BJ (cell line): ENCODE results near the gene RRM2. TPM values are rescaled to one million over a fixed set of nuclear protein-coding genes. Genes with fewer than 3 reads are reported as not detected.

Experiments
- CTCF ChIA-PET: fragments of 350-600 bp; formaldehyde crosslinking; extraction: SDS; loops from one replicate; lab custom pipeline; 2021; ENCODE audit warnings: antibody characterized with exemption, inconsistent platforms; lab: Yijun Ruan, JAX
- POLR2A ChIA-PET: fragments of 300-600 bp; sonication (Branson Sonifier 250); formaldehyde crosslinking; extraction: SDS; loops from one replicate; lab custom pipeline; 2021; ENCODE audit warnings: antibody characterized with exemption; lab: Charles Lee
- DNase-seq: peaks from one replicate; pipeline ENCODE4 v3.0.0-alpha.2; 2011; ENCODE audit warnings: low read depth
- H3K27me3 ChIP-seq: 2 replicates; pipeline ENCODE4 v1.6.0; 2011; ENCODE audit warnings: low read length; ENCODE audit not compliant: control insufficient read depth, insufficient read depth
- H3K36me3 ChIP-seq: 2 replicates; pipeline ENCODE4 v1.5.1; 2011; ENCODE audit warnings: low read length; ENCODE audit not compliant: control insufficient read depth, insufficient read depth
- H3K4me3 ChIP-seq: 2 replicates; pipeline ENCODE4 v1.5.1; 2011; ENCODE audit warnings: low read depth, mild to moderate bottlenecking, control low read depth, low read length
- polyA plus RNA-seq: library from polyadenylated mRNA; depleted of rRNA; stranded (reverse); fragments of >200 nt; gene quantifications from 2 replicates; pipeline ENCODE4 v1.2.3, GENCODE V29; 2011; rRNA removed
- small RNA-seq: library from RNA; depleted of rRNA; stranded (forward); fragments of <200 nt; gene quantifications from one replicate; pipeline ENCODE3, GENCODE V24; 2012; ENCODE audit warnings: low replicate concordance, low read depth; ENCODE audit not compliant: insufficient read length
- TF ChIP-seq, protein P1 (sequence below): IDR thresholded peaks from 2 replicates; pipeline ENCODE4 v1.5.1; 2011; ENCODE audit warnings: low read depth, mild to moderate bottlenecking, control low read depth, inconsistent platforms, low read length, moderate library complexity; ENCODE audit not compliant: insufficient read depth

Gene RRM2
- polyA plus RNA-seq, 1 experiment = 23.5 TPM

DNA sequence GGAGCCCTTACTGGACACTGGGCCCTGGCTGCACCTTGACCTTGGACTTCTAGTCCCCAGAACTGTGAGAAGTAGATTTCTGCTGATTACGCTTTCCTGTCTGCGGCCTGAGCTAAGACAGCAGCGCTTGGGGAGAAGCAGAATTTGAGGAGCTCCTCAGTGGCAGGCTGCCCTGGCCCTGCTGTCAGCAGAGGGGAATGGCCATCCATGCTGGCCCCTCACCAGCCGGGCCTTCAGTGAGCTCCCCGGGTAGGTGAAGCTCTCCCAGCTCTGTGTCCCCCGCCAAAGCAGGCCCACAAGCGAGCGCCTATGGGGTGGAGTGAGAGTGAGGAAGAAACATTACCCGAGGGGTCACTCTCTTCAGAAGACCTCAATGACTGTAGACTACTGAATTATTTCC lies 51.6 kb downstream of the RRM2 start:
- POLR2A ChIA-PET = no interaction called here
- CTCF ChIA-PET = no interaction called here
- TF ChIP-seq, protein P1, sequence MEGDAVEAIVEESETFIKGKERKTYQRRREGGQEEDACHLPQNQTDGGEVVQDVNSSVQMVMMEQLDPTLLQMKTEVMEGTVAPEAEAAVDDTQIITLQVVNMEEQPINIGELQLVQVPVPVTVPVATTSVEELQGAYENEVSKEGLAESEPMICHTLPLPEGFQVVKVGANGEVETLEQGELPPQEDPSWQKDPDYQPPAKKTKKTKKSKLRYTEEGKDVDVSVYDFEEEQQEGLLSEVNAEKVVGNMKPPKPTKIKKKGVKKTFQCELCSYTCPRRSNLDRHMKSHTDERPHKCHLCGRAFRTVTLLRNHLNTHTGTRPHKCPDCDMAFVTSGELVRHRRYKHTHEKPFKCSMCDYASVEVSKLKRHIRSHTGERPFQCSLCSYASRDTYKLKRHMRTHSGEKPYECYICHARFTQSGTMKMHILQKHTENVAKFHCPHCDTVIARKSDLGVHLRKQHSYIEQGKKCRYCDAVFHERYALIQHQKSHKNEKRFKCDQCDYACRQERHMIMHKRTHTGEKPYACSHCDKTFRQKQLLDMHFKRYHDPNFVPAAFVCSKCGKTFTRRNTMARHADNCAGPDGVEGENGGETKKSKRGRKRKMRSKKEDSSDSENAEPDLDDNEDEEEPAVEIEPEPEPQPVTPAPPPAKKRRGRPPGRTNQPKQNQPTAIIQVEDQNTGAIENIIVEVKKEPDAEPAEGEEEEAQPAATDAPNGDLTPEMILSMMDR = no peak

DNA sequence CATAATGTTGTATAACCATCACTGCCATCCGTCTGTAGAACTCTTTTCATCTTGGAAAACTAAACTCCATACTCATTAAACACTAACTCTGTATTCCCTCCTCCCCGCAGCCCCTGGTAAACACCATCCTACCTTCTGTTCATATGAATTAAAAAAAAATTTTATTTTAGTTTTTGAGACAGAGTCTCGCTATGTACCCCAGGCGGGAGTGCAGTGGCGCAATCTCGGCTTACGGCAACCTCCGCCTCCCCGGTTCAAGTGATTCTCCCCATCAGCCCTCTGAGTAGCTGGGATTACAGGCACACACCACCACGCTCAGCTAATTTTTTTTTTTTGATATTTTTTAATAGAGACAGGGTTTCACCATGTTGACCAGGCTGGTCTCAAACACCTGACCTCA lies 52.9 kb downstream of the RRM2 start:
- H3K4me3 ChIP-seq = no peak overlapping the region
- DNase-seq = no peak
- TF ChIP-seq, protein P1 = no peak
- ChIA-PET CTCF (no interaction called here), POLR2A (no interaction called here)
- no peaks in the 10 kb centered on the region for H3K27me3 ChIP-seq
- no peaks in the 10 kb centered on the region for H3K36me3 ChIP-seq

More for the DNA sequence above, 51.6 kb downstream of the RRM2 start:
- Histone ChIP-seq H3K4me3 (no peak overlapping the region), H3K36me3 (no peaks in the 10 kb centered on the region), H3K27me3 (no peaks in the 10 kb centered on the region)
- DNase-seq = no peak

DNA sequence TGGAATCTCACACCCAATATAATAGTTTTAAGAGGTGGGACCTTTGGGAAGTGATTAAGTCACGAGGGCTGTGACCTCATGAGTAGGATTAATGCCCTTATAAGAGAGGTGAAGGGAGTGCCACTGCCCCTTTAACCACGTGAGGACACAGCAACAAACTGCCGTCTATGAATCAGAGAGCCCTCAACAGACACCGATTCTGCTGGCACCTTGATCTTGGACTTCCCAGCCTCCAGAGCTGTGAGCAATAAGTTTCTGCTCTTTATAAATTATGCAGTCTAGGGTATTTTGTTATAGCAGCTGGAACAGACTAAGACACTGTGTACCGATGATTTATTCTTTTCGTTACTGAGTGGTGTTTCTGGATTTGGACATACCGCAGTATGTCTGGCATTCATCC lies 56.2 kb downstream of the RRM2 start:
- TF ChIP-seq, protein P1 = no peak
- CTCF ChIA-PET = no interaction called here
- Histone ChIP-seq H3K36me3 (no peaks in the 10 kb centered on the region), H3K4me3 (no peak overlapping the region), H3K27me3 (no peaks in the 10 kb centered on the region)
- POLR2A ChIA-PET = no interaction called here
- no peak for DNase-seq

DNA sequence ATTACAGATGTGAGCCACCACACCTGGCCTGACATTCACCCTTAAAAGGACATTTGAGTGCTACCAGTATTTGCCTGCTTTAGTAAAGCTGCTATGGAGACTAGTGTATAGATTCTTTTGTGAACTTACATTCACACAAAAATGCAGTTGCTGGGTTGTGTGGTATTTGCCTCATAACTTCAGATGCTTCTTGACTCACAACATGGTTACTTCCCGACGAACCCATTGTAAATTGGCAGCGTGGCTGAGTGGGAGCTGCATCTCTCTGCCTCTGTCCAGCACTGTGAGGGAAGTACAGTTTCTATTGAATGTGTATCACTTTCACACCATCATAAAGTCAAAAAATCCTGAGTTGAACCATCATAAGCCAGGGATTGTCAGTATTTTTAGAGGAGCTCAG lies 56.9 kb downstream of the RRM2 start:
- ChIA-PET POLR2A (interaction anchor here (0.5 kb wide), 1 partner anchor 1381 kb away, joined by 3 read pairs; no protein-coding TSS in a partner anchor), CTCF (interaction anchor here (0.8 kb wide), 1 partner anchor 229 kb away, joined by 3 read pairs; no protein-coding TSS in a partner anchor)
- H3K36me3 ChIP-seq = no peaks in the 10 kb centered on the region
- TF ChIP-seq, protein P1 = no peak
- no peaks in the 10 kb centered on the region for H3K27me3 ChIP-seq
- no peak overlapping the region for H3K4me3 ChIP-seq
- DNase-seq = no peak

DNA sequence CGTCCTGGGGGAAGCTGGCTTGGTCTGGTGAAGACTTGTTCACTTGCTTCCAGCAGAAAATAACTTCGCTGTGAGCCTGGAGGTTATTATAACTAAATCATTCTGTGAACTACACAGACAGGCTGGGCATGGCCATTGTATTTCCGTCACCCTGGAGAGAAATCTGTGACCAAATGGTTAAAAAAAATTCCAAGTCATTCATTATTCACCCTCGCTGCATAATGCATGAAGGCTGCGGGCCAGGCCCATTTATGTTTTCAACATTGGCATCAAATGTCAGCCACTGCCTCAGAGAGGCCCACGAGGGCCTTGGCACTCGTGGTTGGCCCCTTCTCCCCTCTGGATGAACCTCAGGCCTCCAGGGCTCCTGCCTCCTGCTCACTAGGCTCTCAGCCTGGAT lies 57.7 kb downstream of the RRM2 start:
- ChIA-PET CTCF (no interaction called here), POLR2A (interaction anchor here (0.5 kb wide), 1 partner anchor 1380 kb away, joined by 3 read pairs; no protein-coding TSS in a partner anchor)
- Histone ChIP-seq H3K36me3 (no peaks in the 10 kb centered on the region), H3K27me3 (no peaks in the 10 kb centered on the region), H3K4me3 (no peak overlapping the region)
- no peak for DNase-seq
- TF ChIP-seq, protein P1 = no peak

Small RNA genes lying within 50 kb of the gene (small RNA-seq; reads per million reads assigned to genes)
- not detected for gene RF00410
- not detected for gene RF00568

Other genes starting within 250 kb of the RRM2 start
- 1.7 TPM in 2 replicates for gene GRHL1, start 171.0 kb upstream of the RRM2 start, polyA plus RNA-seq
- gene KLF11, start 79.2 kb upstream of the RRM2 start, polyA plus RNA-seq = 16.7 and 21.7 TPM in 2 replicates
- gene CYS1, start 42.3 kb upstream of the RRM2 start, polyA plus RNA-seq = 1.5 and 2.5 TPM in 2 replicates
- gene HPCAL1, start 180.2 kb downstream of the RRM2 start, polyA plus RNA-seq = 8.1 and 17.6 TPM in 2 replicates